HG03342 (cell line): ENCODE data around the gene LSP1.

Experiments used
- ATAC-seq: cut with Tn5 transposase; IDR thresholded peaks from one replicate; pipeline ENCODE4 v1.9.1; 2021; ENCODE audit warnings: mild to moderate bottlenecking, moderate library complexity; ENCODE audit not compliant: unreplicated experiment

The LSP1 gene

DNA sequence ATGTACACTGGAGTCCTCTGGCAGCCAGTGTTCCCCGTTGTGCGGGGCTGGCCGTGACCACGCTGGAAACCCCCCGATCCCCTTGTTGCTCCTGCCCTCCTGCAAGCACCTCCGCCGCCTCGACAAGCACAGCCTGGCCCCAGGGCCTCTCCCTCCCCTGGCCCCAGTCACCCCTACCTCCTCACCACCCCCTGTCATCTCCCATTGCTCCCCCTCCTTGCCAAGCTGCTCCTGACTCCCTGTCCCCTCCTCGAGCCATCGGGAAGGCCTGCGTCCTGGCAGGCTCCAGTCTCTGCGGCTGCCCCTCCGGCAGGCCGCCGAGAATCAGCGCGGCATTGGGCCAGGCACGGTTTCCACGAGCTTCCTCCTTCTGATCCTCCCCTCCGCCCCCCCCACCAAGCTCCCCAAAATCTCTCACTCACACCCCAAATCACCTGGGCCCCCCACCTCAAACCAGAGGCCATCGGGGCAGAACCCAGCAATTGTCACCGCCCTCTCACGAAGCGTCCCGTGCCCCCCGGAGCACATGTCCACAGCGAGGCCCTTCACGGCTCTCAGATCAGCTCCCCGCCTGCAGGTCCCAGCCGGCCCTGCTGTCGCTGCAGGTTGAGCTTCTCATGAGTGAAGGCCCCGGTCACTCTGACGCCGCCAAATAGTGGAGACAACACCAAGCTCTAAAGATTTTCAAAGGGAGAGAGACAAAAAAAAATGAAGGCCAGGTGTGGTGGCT is 5.7 kb upstream of the LSP1 start:
- ATAC-seq: no peak

DNA sequence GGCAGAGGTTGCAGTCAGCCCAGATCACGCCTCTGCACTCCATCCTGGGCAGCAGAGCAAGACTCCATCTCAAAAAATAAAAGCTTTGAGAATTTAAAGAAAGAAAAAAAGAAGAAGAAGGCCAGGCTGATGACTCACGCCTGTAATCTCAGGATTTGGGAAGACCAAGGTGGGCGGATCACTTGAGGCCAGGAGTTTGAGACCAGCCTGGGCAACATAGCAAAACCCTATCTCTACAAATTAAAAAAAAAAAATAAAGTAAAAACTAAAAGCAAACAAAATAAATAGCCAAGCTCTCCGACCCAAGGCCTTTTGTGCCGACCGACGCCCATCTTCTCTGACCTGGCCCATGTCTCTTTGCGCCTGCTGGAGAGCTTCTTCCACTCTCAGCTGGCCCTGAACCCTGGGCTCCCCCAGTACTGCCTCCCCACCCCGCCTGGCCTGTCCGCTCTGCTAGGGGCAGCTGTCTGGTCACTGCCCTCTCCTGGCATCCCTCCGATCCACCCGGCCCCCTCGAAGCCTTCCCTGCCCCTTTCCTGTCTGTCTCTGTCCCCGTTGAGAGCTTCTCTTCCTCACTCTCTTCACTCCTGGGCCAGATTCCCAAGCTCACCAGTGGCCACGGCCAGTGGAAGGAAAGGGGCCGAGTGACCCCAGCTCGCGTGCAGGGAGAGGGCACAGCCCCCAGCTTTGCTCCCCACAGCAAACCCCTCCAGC is 4.8 kb upstream of the LSP1 start:
- no peak for ATAC-seq

DNA sequence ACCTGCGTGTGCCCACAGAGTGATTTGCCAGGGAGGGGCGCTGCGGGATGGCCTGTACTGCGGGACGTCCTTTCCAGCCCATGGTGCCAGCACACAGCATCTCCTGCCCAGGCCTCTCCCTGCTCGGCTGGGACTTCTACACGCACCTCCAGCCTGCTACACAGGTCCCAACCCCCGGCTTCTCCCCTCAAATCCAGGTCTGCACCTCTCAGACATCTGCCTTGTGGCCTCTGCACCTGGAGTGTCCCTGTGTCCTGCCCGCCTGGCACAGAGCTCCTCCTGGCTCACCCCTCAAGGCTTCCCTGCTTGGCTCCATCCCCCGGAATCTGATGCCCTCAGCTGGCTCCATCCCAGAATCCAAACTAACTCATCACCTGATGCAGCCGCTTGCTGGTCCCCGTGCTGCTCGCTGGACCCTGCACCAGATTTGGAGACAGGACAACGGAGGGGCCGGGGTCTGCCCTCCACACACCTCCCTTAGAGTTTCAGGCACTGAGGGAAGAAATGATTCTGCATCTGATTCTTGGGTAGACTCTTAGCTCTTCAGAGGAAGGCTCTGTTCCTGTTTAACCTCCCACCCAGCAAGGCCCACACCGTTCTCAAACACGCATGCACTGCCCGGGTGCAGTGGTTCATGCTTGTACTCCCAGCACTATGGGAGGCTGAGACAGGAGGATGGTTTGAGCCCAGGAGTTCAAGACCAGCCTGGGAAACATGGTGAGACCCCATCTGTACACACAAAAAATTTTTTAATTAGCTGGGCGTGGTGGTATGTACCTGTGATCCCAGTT is 4.0 kb upstream of the LSP1 start:
- ATAC-seq: no peak

DNA sequence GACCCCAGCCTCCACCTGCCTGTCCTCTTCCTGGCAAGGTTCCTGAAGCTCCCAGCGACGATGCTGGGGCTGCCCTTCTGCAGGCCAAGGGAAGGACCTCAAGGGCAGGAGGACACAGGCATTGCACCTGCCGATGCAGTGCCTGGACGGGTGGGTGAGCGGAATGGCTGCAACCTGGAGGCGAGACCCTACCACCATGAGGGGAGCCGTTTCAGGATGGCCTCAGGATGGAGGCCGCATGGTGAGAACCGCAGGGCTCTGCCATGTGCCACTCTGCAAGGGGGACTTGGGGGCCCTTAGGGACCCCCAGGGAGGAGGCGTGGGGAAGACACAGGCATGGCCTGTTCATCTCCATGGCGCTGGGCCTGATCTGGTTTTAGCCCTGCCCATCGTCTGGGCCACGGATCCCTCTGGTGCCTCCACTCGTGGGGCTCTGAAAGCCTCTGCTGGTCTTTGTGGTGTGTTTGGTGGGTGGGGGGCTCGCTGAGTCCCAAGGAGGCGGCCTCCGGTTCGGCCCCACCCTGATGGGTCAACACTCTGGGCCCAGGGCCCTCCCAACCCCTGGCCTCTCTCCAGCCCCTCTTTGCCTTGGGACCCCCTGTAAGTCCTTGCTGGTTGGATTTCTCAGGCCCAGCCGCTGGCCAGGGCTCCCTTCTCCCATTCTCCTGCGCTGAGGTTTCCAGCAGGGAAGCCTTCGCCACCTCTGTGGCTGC is 1.3 kb upstream of the LSP1 start:
- no peak for ATAC-seq

DNA sequence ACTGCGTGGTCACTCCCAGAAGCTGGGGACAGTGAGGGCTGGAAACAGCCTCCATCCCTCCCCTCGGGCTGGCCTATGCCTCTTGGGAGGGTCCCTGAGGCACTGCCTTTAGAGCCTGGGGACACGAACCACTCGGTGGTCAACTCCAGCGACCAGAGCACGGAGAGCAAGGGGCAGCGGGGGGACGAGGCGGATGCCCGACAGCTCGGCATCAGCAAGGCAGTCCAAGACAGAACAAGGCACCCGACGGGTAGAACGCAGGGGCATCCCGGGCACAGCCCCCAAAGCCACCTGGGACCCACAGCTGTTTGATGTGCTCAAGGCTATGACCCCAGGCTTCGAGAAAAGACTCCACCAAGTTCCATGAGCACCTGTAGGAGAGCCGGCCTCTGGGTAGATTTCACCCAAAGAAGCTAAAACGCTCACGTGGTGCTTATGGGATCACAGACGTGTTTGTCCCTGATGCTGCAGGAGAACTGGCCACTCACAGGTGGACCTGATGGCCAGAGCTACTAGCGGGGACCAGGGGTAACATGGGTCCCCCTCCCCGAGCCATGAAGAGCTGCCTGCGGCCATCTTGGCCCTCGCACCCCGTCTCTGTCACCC is 510 bp upstream of the LSP1 start:
- ATAC-seq: no peak

DNA sequence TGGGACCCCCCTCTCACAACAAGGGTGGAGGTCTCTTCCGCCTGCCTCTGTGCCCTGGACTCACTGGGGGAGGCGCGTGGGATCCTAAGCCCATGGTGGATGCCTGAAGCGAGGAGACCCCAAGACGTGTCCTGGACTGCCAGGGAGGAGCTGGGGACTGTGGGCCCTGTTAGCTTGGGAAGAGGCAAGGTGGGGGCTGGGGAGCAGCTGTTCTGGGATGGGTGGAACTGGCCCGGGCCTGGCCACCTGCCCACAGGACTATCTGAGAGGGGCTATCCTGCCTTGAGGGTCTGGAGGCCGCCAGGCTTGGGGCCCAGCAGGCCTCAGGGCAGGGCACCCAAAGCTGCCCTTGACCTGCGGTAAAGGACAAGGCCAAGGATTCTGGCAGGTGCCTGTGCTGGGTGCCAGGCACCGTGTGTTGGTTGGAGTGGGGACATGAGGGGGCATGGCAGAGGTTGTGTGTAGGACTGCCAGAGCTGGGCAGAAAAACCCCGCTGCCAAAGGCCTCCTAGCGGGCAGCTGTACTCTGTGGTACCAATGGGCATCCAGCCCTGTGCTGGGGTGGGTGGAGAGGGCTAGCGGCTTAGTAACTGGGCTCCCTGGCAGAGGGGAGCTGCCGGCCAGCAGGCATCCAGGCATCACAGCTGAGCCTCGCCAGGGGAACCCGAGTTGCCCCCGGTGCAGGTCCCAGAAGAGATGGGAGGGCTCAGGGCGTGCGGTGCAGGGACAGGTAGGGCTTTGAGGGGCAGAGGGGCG is 670 bp downstream of the LSP1 start:
- ATAC-seq: no peak

DNA sequence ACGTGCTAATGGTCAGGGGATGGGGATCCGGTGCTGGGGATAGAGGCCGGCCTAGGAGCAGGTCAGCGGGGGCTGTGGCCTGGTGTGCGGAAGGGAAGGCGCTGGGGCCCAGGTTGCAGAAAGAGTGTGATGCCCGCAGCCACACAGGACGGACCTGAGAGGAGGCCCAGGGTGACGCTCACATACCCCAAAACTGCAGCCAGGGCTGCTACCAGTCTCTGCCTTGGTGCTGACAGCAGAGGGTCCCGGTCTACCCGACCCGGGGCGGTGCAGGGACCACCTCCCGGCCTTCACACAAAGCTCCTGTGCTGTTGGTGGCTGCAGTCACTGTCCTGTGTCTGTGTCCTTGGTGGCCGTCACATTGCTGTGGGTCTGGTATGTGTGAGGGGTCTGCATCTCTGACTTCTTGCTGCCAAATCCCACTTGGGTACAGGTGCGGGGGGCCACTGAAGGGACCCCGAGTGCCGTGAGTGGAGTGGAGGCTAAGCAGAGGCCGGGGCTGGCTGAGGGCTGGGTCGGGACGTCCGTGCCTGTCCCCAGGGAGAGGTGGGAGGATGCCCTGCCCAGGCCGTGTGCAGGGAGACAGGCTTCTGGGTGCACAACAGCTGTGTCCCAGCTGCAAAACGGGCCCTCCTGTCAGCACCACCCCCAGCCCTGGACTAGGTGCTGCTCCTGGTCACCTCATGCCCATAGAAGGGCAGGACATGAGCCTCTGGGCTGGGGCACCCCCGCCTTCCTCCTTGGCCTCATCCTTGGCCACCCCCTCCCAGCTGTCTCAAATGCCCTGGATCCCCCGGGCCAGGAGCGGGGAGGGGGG is 1.5 kb downstream of the LSP1 start:
- ATAC-seq: peak; percentile 16

DNA sequence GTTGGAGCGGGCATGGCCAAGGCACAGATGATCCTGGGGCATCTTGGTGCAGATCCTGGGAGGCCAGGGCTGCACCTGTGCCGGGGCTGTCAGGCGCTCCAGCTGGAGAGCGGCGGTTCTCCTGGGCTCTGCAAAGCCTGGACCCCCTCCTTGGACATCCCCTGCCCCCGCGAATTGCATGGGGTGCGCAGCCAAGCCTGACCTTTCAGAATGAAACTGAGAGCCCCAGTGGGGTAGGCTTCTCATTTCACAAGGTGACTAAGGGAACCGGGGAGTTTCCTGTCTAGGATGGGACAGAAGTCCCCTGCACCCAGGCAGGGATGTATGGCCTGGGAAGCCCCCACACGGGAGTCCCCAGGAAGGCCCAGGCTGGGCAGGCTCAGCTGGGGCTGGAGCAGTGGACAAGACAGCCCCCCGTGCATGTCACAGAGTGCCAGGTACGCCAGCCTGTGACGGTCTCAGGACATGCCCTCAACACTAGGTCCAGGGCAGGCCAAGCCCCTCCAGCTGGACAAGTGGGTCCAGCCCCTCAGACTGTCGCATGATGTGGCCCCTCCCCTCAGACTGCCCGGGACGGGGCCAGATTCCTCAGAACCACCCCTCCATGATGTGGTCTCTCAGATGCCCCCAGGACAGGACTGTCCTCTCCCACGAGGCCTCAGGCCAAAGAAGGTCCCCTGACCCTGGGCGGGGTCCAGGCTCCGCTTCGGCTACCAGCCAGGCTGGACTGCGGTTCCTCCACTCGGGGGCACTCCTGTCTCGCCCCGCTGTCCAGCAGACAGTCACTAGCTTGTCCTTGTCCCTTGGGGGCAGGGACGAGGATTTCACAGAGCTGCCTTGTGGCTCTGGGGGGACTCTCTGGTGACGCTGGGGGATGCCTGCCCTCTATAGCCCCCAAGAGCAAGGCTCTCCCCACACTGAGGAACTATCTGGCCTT is 2.3 kb downstream of the LSP1 start:
- ATAC-seq: peak; percentile 29

DNA sequence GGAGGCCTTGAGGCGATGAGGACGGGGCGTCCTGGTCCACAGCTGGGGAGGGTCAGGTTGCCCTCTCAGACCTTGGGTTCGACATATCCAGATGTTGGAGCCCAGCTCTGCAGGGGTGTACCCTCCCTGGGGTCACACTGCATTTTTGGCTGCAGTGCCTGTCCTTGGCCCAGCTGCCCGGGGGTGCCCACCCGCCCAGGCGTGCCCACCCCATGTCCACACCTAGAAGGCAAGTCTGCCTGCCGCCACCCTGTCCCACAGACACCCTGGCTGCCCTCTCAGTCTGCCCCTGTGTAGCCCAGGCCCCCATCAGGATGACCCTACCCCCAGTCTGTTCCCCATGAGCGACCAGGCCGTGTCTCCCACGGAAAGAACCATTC is 3.0 kb downstream of the LSP1 start:
- ATAC-seq: no peak

DNA sequence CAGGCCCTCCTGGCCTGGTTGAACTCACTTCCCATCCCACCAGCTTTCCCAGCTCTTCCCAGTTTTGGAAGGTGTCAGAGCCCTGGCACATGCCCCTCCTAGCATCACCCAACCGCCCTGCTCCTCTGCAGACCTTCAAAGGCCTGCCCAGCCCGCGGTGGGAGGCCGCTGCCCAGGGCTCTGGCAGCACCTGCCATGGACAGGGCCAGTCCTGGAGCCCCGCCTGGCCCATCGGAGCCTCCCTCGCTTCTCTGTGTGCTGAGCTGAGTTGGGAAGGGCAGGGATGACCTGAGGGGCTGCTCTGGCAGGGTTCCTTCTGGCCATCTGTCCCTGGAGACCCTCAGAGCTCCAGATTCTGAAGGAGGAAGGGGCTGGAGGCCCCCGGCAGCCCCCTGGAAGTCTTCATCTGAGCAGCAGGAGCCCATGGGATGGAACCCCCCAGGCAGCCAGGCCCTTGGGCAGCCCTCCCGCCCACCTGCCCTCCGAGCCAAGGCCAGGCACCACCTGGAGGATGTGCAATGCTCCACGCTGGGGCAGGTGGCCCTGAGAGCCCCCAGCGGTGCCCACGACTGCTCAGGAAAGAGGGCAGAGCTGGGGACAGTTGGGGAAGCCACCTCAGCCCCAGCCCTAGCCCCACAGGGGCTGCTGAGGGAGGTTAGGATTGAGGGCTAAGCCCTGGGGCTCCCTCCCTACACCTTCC is 3.6 kb downstream of the LSP1 start:
- no peak for ATAC-seq

DNA sequence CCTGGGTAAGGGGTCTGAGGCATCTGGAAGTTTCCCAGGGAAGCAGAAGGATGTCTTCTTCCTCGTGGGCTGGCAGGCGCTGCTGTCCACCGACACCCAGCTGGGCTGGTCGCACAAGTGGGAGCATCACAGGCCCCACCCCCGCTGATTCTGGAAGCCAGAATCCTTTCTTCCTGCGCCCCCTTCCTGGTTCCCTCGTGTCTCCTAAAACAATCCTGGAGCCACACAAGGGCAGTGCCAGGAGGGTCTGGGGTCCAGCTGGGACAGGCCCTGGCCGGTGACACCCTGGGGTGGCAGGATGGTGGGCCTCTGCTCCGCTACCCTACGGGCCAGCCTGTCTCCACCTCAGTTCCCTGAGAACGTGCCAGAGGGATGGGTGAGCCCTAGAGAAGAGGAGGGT is 4.2 kb downstream of the LSP1 start:
- ATAC-seq: no peak

DNA sequence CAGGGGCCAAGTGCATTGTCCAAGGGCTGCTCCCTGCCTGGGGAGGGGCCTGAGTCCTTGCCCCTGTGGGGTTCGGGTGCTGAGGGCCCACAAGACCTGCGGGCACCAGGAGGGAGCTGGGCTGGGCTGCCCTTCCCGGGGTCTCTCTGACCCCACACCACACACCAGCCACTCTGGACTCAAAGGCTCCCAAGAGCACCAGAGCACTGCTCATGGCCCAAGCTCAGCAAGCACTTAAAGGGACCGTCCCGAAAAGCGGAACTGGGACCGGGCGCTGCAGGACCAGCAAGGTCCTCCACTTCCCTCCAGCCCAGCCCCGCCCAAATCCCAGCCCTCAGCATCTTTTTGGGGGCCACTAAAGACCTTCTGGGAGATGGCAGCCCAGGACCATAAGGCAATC is 5.3 kb downstream of the LSP1 start:
- no peak for ATAC-seq

DNA sequence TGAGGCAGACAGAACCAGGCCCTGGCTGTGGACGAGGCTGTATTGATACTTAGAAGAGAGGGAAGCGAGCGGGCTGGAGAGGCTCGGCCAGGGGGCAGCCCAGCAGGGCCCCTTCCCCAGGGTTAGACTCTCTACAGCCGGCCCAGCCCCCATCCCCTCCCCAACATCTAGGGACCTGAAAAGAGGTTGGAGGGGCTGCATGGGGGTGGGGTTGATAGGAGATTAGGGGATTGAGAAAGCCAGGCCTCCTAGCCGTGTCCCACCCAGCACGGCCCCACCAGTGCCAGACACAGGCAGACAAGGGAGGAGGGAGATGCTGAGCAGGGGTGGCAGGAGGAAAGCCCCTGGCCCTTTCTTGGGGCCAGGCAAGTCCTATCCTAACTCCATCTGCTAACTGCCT is 5.7 kb downstream of the LSP1 start:
- ATAC-seq: no peak

DNA sequence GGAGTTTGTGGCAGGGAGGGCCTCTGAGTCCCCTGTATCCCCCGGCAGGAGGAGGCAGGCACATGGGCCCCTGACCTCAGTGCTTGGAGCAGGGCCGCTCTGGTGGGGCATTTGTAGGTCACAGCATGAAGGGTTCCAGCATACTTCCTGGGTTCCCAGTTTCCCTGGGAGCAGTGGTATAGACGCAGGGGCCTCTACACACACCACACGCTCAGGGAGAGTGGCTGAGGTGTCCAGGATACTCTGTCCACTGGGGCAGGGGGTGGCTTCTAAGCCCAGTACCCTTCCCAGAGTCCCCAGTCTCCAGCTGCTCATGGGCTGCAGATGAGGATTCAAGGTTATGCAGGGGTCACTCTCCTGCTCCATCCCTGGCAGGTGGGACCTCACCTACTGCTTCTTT is 6.1 kb downstream of the LSP1 start:
- ATAC-seq: no peak

DNA sequence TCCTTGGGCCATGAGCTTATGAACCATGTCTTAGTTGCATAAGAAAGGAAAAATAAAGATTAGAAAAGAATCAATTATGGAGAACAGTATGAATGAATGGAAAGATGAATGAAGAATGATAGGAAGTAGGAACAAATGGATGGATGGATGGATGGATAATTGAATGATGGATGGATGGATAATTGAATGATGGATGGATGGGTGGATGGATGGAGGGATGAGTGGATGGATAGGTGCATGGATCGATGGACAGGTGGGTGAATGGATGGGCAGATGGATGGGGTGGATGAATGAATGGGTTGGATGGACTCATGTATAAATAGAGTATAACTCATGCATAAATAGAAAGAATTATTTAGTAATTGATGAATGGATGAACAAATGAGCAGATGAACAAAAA is 7.2 kb downstream of the LSP1 start:
- ATAC-seq: no peak

DNA sequence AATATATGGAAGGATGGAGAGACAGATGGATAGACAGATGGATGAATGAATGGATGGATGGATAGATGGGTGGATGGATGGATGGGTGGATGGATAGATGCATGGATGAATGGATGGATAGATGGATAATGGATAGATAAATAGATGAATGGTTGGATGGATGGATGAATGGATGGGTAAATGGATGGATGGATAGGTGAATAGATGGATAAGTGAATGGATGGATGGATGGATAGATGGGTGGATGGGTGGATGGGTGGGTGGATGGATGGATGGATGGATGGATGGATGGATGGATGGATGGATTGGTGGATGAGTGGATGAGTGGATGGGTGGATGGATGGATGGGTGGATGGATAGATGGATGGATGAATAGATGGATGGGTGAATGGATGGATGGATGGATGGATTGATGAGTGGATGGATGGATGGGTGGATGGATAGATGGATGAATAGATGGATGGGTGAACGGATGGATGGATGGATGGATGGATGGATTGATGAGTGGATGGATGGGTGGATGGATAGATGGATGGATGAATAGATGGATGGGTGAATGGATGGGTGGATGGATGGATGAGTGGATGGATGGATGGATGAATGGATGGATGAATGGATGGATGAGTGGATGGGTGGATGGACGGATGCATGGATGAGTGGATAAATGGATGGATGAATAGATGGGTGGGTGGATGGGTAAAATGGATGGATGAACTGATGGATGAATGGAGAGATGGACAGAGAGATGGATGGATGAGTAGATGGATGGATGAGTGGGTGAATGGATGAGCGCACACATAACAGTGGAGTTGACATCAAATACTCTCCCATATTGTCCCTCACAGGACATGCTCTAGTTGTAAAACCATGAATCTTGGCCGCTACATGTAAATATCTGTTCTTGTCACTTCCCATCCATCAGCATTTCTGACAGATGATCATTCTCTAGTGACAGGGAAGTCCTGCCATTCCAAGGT is 8.8 kb downstream of the LSP1 start:
- ATAC-seq: no peak
